Measurements from ENCODE around the gene TTYH1. TPM values are rescaled to one million over a fixed set of nuclear protein-coding genes. Genes with fewer than 3 reads are reported as not detected.

TTYH1 gene
- polyA plus RNA-seq, 3 donors: 6.2 to 7.0 (median 6.9) TPM

DNA sequence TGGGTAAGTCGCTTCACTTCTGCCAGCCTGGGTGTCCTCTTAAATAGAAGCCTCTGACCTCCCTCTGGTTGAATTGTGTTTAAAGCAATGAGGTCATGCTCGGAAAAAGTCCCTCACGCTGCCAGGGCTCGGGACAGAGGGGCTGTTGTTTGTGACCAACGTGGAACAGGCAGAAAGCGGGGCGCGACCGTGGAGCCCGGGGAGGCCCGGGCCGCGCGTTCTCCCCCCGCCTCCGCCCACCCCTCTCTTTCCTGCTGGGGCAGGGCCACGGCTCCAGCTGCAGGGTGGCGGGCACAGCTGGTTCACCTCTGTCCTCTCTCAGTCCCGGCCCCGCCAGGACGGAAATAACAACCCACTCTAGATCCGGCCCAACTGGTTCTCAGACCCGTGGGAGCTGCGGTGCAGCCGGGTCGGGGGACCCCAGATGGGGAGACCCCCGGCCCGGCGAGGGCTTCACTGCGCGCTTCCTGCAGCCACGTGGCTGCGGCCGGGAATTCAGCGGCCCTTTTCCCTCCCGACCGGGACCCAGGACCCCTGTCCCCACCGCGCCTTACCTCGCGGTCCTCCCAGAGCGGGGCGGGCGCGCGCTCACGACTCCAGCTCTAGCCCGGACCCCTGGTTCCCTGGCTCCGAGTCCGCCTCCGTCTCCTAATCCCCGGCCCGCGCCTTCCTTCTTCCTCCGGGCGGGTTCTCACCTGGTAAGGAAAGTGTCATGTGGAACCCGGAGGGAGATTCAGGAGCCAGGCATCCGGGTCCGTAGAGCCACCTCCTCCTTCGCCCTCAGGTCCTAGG lies 55.9 kb downstream of the TTYH1 start:
- DNase-seq (ENCODE audit: low read depth in 3 of 3, low spot score in 2 of 3): no peak

GRCh38 chr19:54473071-54473891 lies 58.0 kb downstream of the TTYH1 start, which contains the start of gene CDC42EP5:
Gene CDC42EP5 (minus strand): TSS chr19:54473296. CDS start chr19:54465547, 7,749 bp downstream.
- DNase-seq (ENCODE audit: low read depth in 3 of 3, low spot score in 2 of 3): peak in 2 of 3 donors; percentile 69 to 79

DNA sequence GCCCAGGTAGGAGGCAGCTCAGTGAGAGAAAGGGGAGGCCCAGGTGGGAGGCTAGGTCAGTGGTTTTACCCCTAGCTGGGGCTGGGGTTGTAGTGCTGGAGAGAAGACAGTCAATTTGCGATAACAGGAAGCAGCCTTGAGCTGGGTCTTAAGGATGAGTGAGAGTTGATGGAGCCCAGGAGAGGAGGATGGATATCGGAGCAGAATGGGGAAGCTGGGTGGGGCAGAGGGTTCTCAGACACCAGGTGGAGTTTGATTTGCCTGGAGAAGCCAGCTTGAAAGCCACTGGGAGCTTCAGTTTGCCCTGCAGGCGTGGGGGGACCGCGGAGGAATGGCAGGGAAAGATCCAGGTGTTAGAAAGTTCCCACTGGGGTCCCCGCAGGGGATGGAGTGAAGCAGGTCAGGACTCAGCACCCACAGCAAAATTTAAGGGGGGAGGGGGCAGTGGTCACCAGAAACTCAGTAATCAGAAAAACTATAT lies 58.7 kb downstream of the TTYH1 start:
- no peak for DNase-seq (ENCODE audit: low read depth in 3 of 3, low spot score in 2 of 3)

GRCh38 chr19:54475706-54476105 lies 60.4 kb downstream of the TTYH1 start:
- DNase-seq (ENCODE audit: low read depth in 3 of 3, low spot score in 2 of 3): no peak

DNA sequence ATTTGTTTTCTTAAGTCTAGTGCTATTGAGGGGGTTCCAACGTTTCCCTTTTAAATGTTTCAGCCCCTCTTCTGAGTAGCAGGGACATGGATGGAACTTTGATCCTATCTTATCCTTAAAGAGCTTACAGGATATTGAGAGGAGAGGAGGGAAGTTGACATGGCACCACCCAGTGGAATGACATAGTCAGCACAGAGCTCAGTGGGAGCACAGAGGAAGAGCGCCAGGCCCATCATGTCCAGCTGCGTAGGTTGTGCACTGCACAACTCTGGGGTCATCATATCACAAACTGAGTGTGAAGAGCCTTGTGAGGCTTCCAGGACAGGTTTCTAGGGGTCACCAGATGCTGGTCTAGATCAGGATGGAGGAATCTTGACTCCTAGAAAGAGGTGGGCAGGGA lies 62.4 kb downstream of the TTYH1 start:
- no peak for DNase-seq (ENCODE audit: low read depth in 3 of 3, low spot score in 2 of 3)

DNA sequence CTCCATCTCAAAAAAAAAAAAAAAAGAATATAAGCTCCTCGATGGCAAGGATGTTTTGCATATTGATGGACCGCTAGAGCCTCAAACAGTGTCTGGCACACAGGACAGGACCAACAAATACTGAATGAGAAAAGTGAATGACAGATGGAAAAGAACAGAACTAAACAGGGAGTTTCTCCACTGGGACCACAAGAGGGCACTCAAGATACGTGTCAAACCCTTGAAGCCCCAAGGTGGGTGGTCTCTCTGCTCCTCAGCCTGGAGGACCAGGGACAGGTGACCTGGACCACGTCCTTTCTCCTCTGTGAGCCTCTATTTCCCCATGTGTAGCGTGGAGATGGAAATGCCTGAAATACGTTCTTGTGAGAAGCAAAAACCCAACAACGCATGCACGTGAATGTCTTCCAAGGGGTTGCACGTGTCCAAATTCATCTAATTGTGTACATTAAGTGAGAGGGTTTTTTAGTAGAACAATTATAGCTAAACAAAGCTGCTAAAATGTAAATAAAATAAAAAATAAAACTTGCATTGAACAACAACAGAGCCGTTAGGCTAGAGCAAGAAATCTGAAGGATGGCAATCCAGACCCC lies 63.5 kb downstream of the TTYH1 start:
- DNase-seq (ENCODE audit: low read depth in 3 of 3, low spot score in 2 of 3): no peak

DNA sequence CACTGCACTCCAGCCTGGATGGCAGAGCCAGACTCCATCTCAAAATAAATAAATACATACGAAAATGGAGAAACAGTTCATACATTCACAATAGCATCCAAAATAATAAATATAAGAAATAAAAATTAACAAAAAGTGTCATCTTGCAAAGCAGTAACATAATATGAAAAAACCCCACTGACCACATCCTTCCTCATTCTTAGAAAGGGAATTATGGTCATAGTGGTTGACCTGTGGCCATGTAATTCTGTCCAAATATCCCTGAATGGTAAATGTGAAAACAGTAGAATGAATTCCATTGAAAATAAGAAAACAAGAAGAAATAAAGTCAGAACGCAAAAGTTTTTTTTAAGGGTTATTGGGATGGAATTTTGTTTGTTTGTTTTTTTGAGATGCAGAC lies 64.8 kb downstream of the TTYH1 start:
- no peak for DNase-seq (ENCODE audit: low read depth in 3 of 3, low spot score in 2 of 3)

GRCh38 chr19:54481326-54481930 lies 66.2 kb downstream of the TTYH1 start:
- DNase-seq (ENCODE audit: low read depth in 3 of 3, low spot score in 2 of 3): no peak

DNA sequence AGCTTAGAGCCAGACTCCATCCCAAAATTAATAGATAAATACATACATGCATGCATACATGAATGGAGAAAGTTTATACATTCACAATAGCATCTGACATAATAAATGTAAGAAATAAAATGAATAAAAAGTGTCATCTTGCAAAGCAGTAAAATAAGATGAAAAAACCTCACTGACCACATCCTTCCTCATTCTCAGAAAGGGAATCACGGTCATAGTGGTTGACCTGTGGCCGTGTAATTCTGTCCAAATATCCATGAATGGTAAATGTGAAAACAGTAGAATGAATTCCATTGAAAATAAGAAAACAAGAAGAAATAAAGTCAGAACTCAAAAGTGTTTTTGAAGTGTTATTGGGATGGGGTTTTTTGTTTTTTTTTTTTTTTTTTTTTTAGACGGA lies 67.6 kb downstream of the TTYH1 start:
- DNase-seq (ENCODE audit: low read depth in 3 of 3, low spot score in 2 of 3): no peak

GRCh38 chr19:54484451-54484850 lies 69.2 kb downstream of the TTYH1 start:
- DNase-seq (ENCODE audit: low read depth in 3 of 3, low spot score in 2 of 3): no peak

DNA sequence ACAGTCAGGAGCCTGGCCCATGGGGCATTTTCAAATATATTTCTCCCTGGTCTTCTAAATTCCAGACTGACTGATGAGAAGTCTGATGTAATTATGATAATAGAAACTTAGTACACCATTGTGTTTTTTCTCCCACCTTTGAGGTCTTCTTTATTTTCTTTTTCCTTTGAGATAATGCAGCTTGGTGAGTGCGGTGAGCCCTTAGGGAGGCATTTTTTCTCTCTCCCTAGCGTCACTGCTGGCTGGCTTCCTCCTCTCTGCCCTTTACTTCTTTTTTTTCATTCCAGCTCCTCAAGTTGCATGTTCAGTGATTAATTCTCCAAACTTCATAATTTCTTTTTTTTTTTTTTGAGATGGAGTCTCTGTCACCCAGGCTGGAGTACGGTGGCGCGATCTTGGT lies 70.6 kb downstream of the TTYH1 start:
- no peak for DNase-seq (ENCODE audit: low read depth in 3 of 3, low spot score in 2 of 3)

Other genes with a start within 250 kb of the TTYH1 start
- 10 to 100 TPM; 23.0 to 33.2 (median 25.3) TPM for gene TMC4, start 242.3 kb upstream of the TTYH1 start, polyA plus RNA-seq (ENCODE audit: insufficient read length in 3 of 3)
- 10 to 100 TPM; 44.6 to 60.5 (median 54.0) TPM for gene MBOAT7, start 225.9 kb upstream of the TTYH1 start, polyA plus RNA-seq (ENCODE audit: insufficient read length in 3 of 3)
- 10 to 100 TPM; 41.3 to 49.2 (median 42.1) TPM for gene TSEN34, start 224.2 kb upstream of the TTYH1 start, polyA plus RNA-seq (ENCODE audit: insufficient read length in 3 of 3)
- 1,000 to 10,000 TPM; 1,272 to 1,378 (median 1,292) TPM for gene RPS9, start 214.6 kb upstream of the TTYH1 start, polyA plus RNA-seq (ENCODE audit: insufficient read length in 3 of 3)
- 1 to 10 TPM in 1 of 3 donors, under 1 TPM in 2; 0.74 to 1.1 (median 1.00) TPM for gene LILRB3, start 192.5 kb upstream of the TTYH1 start, polyA plus RNA-seq (ENCODE audit: insufficient read length in 3 of 3)
- under 1 TPM; 0.37 to 0.42 (median 0.39) TPM for gene LILRA6, start 172.7 kb upstream of the TTYH1 start, polyA plus RNA-seq (ENCODE audit: insufficient read length in 3 of 3)
- 1 to 10 TPM; 1.3 to 1.5 (median 1.4) TPM for gene LILRB5, start 158.2 kb upstream of the TTYH1 start, polyA plus RNA-seq (ENCODE audit: insufficient read length in 3 of 3)
- 1 to 10 TPM in 2 of 3 donors, under 1 TPM in 1; 0.85 to 1.2 (median 1.1) TPM for gene LILRB2, start 134.4 kb upstream of the TTYH1 start, polyA plus RNA-seq (ENCODE audit: insufficient read length in 3 of 3)
- gene LILRA5, start 102.3 kb upstream of the TTYH1 start, polyA plus RNA-seq (ENCODE audit: insufficient read length in 3 of 3): under 1 TPM; 0.23 to 0.62 (median 0.31) TPM
- gene LILRA4, start 76.3 kb upstream of the TTYH1 start, polyA plus RNA-seq (ENCODE audit: insufficient read length in 3 of 3): under 1 TPM in 2 of 3 donors, not detected in 1; 0.14 to 0.29 TPM
- 1 to 10 TPM; 3.1 to 5.1 (median 3.7) TPM for gene LAIR1, start 50.5 kb upstream of the TTYH1 start, polyA plus RNA-seq (ENCODE audit: insufficient read length in 3 of 3)
- 10 to 100 TPM; 67.0 to 96.9 (median 68.5) TPM for gene LENG8, start 33.7 kb downstream of the TTYH1 start, polyA plus RNA-seq (ENCODE audit: insufficient read length in 3 of 3)
- gene LENG9, start 48.3 kb downstream of the TTYH1 start, polyA plus RNA-seq (ENCODE audit: insufficient read length in 3 of 3): 1 to 10 TPM; 1.2 to 2.2 (median 1.5) TPM
- gene CDC42EP5, start 57.8 kb downstream of the TTYH1 start, polyA plus RNA-seq (ENCODE audit: insufficient read length in 3 of 3): 10 to 100 TPM; 20.2 to 22.0 (median 21.7) TPM
- gene LAIR2, start 87.4 kb downstream of the TTYH1 start, polyA plus RNA-seq (ENCODE audit: insufficient read length in 3 of 3): under 1 TPM in 1 of 3 donors, not detected in 2; 0.27 TPM
- gene LILRA2, start 158.3 kb downstream of the TTYH1 start, polyA plus RNA-seq (ENCODE audit: insufficient read length in 3 of 3): under 1 TPM; 0.55 to 0.92 (median 0.58) TPM
- under 1 TPM; 0.43 to 0.61 (median 0.51) TPM for gene LILRA1, start 178.2 kb downstream of the TTYH1 start, polyA plus RNA-seq (ENCODE audit: insufficient read length in 3 of 3)
- gene LILRB1, start 215.0 kb downstream of the TTYH1 start, polyA plus RNA-seq (ENCODE audit: insufficient read length in 3 of 3): 1 to 10 TPM; 1.2 to 1.6 (median 1.5) TPM
- 1 to 10 TPM in 2 of 3 donors, under 1 TPM in 1; 0.67 to 1.2 (median 1.1) TPM for gene LILRB4, start 247.5 kb downstream of the TTYH1 start, polyA plus RNA-seq (ENCODE audit: insufficient read length in 3 of 3)

Data from right renal cortex interstitium (tissue), 3 donors.